ENCODE results near the gene ABCC8.

Gene ABCC8

DNA sequence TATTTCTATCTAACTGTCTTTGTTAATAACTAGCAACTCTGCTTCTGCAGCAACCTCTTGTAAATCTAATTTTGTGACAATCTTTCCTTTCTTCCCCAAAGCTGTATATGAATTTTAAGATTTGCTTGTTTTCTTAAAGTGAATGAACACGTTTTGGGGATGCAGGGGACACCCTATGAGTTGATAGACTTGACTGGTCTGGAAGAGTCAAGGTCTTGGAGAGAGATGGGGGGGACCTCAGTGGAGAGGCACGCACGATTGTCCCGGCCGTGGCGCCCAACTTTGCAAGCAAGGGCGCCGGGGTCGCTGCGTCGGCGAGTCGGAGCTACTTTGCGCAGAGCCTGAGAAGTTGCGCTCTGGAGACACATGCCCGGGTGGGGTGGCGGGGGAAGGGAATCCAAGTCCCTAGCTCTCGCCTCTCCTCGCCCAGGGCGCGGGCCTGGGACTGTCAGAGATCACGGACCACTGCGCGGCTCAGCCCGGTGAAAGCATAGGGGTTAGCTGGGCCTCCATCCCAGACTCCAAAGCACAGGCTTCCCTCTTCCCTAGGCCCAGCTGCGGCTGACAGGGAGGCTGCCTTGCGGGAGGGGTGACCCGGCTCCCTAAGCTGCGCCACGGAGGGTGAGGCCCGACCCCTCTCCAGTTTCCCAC is 854 bp downstream of the ABCC8 start:
- peak overlapping the region; percentile 66 for H3K4me3 ChIP-seq
- TF ChIP-seq, protein P1, sequence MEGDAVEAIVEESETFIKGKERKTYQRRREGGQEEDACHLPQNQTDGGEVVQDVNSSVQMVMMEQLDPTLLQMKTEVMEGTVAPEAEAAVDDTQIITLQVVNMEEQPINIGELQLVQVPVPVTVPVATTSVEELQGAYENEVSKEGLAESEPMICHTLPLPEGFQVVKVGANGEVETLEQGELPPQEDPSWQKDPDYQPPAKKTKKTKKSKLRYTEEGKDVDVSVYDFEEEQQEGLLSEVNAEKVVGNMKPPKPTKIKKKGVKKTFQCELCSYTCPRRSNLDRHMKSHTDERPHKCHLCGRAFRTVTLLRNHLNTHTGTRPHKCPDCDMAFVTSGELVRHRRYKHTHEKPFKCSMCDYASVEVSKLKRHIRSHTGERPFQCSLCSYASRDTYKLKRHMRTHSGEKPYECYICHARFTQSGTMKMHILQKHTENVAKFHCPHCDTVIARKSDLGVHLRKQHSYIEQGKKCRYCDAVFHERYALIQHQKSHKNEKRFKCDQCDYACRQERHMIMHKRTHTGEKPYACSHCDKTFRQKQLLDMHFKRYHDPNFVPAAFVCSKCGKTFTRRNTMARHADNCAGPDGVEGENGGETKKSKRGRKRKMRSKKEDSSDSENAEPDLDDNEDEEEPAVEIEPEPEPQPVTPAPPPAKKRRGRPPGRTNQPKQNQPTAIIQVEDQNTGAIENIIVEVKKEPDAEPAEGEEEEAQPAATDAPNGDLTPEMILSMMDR (IDR thresholded peaks at IDR 0.05) = no peak
- H3K27ac ChIP-seq = no peak overlapping the region
- no peak for DNase-seq (ENCODE audit: low spot score)

DNA sequence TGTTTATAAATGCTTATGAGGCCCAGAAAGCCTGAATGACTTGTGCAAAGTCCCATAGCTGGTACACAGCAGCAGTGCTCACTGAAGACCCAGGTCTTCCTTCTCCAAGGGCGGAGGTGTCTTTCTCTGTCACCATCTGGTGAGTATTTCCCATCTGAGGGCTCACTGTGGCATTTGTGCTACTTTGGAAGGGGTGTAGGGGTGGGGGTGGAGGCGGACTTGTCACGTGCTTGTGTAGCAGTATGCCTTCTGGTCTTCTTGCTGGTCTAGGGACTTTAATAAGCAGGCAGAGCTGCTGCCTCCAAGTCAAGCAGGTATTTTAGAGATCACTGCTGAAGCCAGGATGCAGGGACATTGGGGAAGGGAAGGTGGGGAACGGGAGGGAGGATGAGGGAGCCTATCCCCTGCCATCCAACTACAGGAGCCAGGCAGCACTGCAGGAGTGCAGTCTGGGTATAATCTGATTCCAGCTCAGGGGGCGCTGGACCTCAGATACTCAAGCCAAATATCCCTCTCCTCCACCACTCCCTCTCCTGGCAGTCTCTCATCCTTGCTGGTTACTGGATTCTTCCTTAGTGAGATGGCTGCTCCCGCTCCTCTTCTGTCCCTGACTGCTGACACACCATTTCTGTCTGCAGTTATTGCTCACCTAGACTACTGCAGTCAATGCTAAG is 3.4 kb downstream of the ABCC8 start:
- no peak for DNase-seq (ENCODE audit: low spot score)
- Histone ChIP-seq H3K4me3 (no peak overlapping the region), H3K27ac (no peak overlapping the region)
- TF ChIP-seq, protein P1 (IDR thresholded peaks at IDR 0.05) = no peak

DNA sequence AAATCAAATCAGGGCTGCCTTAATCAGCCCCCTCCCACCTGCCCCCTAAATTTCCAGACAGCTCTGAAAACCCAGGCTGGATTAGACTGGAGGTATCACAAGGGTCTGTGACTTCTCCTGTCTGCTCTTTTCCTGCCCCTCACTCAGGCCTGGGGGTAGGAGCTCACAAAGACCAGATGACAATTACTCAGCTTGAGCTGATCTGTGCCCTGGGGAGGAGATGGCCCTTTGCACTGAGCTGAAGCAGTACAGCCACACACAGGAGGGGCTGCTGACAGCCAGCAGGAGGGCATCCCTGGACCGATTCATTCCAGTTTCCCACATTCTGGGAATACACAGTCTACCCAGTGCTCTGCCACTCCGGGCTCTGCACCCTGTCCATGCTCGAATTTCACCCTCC is 4.2 kb downstream of the ABCC8 start:
- no peak for DNase-seq (ENCODE audit: low spot score)
- no peak overlapping the region for H3K27ac ChIP-seq
- TF ChIP-seq, protein P1 (IDR thresholded peaks at IDR 0.05) = no peak
- no peak overlapping the region for H3K4me3 ChIP-seq

DNA sequence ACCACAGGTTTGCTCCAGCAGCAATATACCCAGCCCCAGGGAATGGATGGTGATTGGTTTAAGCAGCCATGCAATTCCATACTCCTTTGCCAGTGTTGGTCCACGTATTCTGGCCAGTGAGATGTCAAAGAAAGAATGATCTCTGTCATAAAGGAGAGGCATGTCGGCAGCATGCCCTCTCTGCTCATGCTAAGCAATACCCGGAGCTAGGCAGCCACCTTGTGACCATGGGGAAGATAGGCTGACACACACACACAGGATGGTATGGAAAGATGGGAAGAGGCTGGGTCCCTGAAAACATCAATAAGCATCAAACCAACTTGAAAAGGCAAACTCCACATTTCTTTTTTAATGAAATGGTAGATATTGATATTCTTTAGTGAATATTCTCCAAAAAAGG is 5.1 kb downstream of the ABCC8 start:
- TF ChIP-seq, protein P1 (IDR thresholded peaks at IDR 0.05) = no peak

DNA sequence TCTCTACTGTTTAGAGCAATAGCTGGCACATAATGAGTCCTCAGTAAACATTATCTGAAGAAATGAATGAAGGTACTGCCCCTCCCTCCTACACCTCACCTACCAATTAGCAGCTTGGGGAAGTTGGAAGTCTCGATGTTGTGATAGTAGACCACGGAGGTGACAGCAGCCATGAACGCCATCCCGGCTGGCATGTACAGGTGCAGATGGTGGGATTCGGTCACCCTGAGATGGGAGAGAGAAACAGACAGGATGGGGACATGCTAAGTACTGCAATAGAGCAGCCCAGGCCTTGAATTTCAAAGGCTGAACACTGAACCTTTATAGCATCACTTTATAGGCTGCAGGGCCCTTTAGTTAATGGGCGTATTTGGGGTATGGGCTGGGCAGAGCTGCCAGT is 6.6 kb downstream of the ABCC8 start:
- Histone ChIP-seq H3K4me3 (no peak overlapping the region), H3K27ac (no peak overlapping the region)
- no peak for DNase-seq (ENCODE audit: low spot score)
- TF ChIP-seq, protein P1 (IDR thresholded peaks at IDR 0.05) = no peak

More for the DNA sequence above, 5.1 kb downstream of the ABCC8 start:
- no peak overlapping the region for H3K27ac ChIP-seq
- DNase-seq (ENCODE audit: low spot score) = no peak
- no peak overlapping the region for H3K4me3 ChIP-seq

DNA sequence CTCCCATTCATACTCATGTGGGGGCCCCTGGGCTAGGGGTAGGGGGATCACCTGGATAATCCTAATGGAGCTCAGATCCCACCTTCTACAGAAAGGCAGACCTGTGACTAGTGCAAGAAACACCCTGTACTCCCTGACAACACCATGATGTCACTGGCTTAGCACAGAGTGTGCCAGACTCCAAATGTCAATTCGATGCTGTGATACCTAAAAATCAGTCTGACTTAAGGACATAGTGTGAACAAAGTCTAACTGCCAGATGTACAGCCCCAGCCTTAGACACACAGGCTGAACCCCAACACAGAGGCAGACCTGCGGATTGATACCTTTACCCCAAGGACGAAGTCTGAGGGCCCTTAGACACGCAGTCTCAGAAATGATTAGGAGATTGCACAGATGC is 8.5 kb downstream of the ABCC8 start:
- H3K4me3 ChIP-seq = no peak overlapping the region
- no peak for DNase-seq (ENCODE audit: low spot score)
- H3K27ac ChIP-seq = no peak overlapping the region

More for the DNA sequence above, 8.5 kb downstream of the ABCC8 start:
- TF ChIP-seq, protein P1 (IDR thresholded peaks at IDR 0.05) = no peak
